HK-2 (cell line): ENCODE data around the gene KIAA1958.

Experiments used
- DNase-seq: peaks from one replicate; pipeline ENCODE4 v3.0.0-alpha.2; 2018; ENCODE audit not compliant: unreplicated experiment

KIAA1958 gene

DNA sequence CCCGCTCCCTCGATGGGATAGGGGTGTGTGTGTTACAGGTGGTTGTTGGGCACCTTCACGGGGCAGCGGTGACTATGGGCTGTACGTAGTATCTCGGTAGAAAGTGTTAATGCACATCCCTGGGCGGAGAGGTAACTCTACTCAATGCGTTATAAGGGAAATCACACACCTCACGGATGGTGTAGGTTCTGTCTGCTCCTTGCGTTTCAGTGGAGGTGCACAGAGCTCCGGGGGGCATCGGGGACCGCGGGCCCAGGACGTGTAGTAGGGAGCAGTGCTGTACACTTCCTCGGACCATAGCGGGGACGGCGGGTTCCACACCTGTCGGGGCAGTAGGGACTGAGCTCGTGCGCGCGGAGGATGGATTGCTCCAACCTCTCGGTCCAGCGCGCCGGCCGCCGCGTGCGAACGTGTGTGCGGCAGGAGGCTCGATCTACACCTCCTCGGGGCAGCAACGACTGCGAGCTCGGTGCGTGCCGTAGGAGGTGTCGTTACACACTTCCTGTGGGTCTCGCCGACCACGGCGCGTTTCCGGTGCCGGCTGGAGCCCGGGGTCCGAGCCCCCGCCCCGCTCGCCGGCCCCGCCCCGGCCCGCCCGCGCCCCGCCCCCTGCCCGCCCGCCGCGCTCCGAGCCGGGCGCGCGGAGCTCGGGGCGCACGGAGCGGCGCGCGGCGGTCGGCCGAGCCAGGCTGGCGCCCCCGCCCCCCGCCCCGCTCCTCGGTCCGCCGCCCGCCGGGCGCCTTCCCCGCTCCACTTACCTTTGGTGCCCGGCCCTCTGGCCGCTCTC is at the start of gene KIAA1958:
Gene KIAA1958 (plus strand): TSS at position 607 of the 787 bp plus-strand sequence. CDS start 87,254 bp downstream, outside the sequence.
- peak; percentile 85 for DNase-seq

DNA sequence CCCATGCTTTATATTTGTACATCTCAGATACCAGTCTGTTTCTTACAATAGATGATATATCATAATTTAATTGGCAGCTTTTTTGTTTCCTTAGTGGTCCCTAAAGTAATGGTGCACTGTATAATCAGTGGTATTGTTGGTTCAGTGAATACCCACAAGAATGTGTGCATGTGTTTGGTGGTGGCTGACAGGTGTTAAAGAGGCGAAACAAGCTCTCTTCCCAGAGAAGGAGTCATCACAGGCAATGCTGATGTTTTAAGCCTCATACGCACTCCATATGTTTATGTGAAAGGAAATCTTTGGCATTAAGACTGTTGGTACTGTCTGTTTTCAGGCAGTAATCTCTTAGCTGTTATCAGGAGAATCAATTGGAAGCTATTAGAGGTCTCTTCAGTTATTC is 49.2 kb upstream of the KIAA1958 start:
- DNase-seq: no peak

DNA sequence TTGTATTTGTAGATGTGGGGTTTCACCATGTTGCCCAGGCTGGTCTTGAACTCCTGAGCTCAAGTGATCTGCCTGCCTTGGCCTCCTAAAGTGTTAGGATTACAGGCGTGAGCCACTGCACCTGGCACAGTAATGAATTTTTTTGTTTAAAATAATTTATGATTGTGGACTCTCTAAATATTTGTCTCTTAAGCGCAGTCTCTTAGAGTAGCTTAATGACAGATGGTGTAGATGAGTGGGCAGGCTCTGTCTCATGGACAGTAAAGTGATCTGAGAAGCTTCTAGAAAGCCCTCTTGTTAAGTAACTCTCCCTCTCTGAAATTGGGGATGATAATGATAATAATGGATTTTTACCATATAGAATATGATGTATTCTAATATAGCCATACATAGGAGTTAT is 47.5 kb upstream of the KIAA1958 start:
- no peak for DNase-seq

DNA sequence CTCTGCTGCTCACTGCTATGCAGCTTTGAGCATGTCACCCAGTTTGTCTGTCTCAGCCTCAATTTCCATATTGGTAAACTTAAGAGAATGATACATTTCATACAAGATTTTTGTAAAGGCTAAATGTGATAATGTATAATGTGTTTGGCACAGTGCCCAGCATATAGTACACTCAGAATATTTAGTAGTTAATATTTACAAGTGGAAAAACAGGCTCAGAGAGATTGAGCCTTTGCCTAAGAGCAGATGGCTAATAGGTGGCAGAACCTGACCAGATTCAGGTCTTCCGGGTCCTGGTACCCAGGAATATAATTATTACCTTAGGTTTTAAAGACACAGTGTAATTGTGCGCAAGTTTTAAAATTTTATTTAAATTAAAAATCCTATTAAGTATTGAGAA is 46.8 kb upstream of the KIAA1958 start:
- DNase-seq: no peak

DNA sequence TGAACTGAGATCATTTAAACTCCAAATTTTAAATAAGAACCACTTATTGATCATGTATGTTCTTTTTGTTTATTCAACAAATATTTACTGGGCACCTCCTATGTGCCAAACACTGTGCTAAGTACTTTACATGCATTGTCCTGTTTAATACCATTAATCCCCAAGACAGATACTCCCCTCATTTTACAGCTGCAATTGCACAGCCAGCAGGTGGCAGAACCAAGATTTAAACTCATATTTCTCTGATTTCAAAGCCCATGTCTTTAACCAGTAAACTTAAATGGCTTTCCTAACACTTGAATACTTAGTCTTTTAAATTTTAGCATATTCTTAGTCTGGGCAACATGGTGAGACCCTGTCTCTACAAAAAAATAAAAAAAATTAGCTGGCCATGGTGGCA is 43.4 kb upstream of the KIAA1958 start:
- no peak for DNase-seq

DNA sequence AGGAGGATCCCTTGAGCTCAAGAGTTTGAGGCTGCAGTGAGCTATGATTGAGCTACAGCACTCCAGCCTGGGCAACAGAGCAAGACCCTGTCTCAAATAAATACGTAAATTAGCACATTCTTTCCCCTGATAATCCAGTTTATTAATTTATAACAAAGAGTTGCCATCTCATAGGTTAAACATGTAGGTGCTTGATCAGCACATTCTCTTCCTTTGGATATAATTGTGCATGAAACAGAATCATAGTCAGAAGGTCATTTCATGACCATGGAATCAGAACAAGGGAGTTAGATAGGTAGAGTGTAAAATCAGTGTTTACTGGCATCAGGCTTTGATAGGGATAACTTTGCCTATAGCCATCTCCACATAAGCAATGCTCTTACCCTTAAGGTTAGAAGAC is 43.0 kb upstream of the KIAA1958 start:
- DNase-seq: no peak

DNA sequence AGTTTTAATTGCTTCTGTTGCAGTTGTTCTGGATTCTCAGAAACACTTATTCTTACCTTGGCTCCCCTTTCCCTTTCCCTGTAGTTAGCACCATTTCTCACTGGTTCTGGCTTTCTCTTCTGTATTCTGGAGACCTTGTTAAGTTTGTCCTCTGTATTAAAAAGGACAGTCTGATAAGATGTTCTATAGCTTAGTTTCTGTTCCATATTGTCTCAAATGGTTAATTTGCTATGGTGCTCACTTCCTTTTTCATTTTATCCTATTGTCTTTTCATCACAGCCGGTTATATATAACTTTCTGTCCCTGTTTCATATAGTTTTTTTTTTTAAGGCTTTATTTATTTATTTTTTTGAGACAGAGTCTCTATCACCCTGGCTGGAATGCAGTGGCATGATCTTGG is 41.4 kb upstream of the KIAA1958 start:
- no peak for DNase-seq

DNA sequence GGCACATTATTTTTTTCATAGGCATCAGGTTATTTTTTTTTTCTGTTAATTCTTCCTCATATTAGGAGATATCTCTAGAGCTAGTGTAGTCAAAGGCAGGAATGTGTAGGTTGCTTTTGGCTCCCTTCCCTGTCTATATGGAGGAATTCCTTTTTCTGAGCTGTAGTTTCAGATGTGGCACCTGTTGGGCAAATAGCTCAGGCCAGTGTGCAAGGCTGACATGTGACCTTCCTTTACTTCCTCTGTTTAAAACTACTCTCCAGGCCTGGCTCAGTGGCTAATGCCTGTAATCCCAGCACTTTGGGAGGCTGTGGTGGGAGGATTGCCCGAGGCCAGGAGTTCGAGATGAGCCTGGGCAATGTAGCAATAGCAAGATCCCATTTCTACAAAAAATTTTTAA is 40.5 kb upstream of the KIAA1958 start:
- no peak for DNase-seq

GRCh38 chr9:112446526-112446925 is 40.1 kb upstream of the KIAA1958 start:
- no peak for DNase-seq

DNA sequence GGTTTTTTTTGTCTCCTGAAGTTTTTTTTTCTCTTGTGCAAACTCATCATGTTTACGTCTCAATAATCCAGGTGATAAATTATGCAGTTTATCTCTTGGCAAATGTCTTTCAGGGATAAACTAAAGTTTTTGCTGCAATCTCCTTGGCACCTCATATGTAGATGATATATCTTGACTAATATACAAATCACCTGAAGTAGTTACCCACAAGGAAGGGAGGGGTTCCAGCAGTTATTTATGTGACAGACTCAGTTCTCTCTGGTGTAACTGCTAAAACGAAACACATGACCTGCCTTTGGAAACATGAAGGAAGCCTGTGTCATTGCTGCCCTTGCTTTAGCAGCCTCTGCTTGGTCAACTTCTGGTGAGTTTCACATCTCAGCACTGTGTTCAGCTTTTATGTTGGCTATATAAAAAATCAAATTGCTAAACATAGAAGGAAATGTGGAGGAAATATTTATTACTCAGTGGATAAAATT is 39.3 kb upstream of the KIAA1958 start:
- no peak for DNase-seq

- no peak for DNase-seq
These were observed 23.8 kb upstream of the KIAA1958 start for GRCh38 chr9:112462855-112463254.

DNA sequence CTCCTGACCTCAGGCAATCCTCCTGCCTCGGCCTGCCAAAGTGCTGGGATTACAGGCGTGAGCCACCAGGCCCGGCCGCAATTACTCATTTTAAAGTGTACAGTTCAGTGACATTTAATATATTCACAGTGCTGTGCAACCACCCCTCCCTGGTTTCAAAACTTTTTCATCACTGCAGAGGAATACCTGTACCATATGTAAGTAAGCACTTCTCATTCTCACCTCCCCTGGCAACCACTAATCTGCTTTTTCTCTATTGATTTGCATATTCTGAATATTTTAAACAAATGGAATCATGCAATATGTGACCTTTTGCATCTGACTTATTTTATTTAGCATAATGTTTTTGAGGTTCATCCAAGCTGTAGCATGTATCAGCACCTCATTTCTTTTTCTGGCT is 21.3 kb upstream of the KIAA1958 start:
- no peak for DNase-seq

GRCh38 chr9:112472996-112473395 is 13.6 kb upstream of the KIAA1958 start:
- DNase-seq: no peak

DNA sequence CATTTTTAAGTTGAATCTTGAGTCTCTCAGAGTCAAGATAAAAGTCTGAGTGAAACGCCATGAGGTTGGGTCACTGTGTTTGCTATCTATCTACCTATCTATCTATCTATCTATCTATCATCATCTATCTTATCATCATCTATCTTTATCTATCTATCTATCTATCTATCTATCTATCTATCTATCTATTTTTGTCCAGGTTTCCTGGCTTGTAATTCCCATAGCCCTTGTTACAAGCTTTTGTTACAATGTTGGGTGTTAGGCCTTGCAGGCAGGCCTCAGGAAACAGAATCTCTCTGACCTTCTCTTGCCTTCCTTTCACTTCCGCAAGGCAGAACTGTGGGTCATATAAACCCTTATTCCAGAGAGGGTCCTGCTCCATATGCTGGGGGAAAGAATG is 12.6 kb upstream of the KIAA1958 start:
- no peak for DNase-seq

- DNase-seq: no peak
These were observed 11.3 kb upstream of the KIAA1958 start for GRCh38 chr9:112475318-112475717.

- no peak for DNase-seq
These were observed 9.3 kb upstream of the KIAA1958 start for GRCh38 chr9:112477330-112477729.

DNA sequence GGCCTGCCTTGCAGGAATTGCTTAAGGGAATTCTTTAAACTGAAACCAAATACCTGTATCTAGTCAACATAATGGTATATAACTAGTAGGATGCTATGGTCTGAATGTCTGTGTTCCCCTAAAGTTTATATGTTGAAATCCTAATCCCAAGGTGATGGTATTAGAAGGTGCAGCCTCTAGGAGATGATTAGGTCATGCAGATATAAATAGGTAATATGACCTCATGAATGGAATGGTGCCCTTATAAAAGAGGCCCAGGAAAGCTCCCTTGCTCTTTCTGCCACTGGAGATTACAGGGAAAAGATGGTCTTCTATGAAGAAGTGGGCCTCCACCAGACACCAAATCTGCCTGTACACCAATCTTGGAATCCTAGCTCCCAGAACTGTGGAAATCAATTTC is 7.4 kb upstream of the KIAA1958 start:
- no peak for DNase-seq

GRCh38 chr9:112484607-112485006 is 2.0 kb upstream of the KIAA1958 start:
- no peak for DNase-seq

- no peak for DNase-seq
These were observed 1.1 kb upstream of the KIAA1958 start for GRCh38 chr9:112485574-112485973.

- DNase-seq: peak; percentile 72
These were observed 576 bp downstream of the KIAA1958 start for GRCh38 chr9:112487008-112487798.

GRCh38 chr9:112487799-112488340 is 1.2 kb downstream of the KIAA1958 start:
- no peak for DNase-seq

DNA sequence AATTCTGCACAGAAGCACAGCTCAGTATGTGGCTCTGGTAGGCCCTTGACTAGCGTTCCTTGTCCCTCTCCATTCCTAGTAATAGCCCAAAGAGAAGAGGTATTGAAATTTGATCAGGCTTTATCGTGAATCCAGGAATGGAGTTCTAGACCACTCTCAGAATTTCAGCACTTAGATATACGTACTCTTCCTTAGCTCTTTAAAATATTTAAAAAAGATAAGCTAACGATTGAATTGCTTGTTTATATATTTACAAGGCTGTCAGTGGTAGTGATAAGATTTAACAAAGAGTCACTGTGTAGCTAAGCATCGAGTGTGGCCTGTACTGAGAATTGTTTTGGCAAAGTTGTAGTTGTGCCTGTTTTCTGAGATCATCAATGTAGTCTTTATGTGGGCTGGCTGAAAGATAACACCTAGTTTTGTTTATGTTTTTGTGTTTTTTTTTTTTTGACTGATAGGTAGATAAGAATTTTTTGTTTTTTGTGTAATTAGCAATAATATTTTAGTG is 2.5 kb downstream of the KIAA1958 start:
- no peak for DNase-seq
